Left forelimb (tissue), 1 donor: Measurements from ENCODE around the gene HMGA1.
"Not testable (repeated sequence)": the region's sequence is repeated elsewhere in the genome, so short reads cannot be mapped to it uniquely, and the experiment has no call there.

Experiments
- DNase-seq: peaks from one replicate; pipeline ENCODE4 v3.0.0-alpha.2; 2018; ENCODE audit warnings: low spot score

HMGA1 gene

DNA sequence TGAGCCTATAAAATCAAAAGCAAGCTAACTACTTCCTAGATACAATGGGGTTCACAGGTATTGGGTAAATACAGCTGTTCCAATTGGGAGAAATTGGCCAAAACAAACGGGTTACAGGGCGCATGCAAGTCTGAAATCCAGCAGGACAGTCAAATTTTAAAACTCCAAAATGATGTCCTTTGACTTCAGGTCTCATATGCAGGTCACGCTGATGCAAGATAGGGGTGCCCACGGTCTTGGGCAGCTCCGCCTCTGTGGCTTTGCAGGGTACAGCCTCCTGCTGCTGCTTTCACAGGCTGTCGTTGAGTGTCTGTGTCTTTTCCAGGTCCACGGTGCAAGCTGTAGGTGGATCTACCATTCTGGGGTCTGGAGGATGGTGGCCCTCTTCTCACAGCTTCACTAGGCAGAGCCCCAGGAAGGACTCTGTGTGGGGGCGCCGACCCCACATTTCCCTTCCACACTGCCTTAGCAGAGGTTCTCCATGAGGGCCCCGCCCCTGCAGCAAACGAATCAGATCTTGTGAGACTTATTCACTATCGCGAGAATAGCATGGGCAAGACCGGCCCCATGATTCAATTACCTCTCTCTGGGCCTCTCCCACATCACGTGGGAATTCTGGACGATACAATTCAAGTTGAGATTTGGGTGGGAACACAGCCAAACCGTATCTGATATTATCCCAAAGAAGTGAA is 24.0 kb downstream of the HMGA1 start:
- DNase-seq = no peak

DNA sequence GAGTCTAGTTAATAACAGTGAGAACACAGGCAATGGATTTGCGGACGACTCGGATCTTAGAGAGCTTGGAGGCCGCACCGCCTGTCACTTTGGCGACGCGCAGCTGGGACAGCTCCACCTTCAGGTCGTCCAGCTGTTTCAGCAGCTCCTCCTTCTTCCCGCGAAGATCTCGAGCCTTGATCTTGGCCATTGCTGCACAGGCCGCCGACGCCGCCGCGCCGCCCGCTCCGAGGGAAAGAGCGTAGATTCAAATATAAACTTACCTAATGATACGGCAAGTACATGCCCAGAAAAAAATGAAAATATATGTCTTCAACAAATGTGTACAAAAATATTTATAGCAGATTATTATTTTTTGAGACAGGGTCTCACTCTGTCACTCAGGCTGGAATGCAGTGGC is 26.8 kb downstream of the HMGA1 start:
- not testable (repeated sequence) for DNase-seq

- no peak for DNase-seq
Measured at GRCh38 chr6:34267746-34268145, 31.1 kb downstream of the HMGA1 start.

GRCh38 chr6:34269132-34269531 is 32.5 kb downstream of the HMGA1 start:
- DNase-seq = not testable (repeated sequence)

DNA sequence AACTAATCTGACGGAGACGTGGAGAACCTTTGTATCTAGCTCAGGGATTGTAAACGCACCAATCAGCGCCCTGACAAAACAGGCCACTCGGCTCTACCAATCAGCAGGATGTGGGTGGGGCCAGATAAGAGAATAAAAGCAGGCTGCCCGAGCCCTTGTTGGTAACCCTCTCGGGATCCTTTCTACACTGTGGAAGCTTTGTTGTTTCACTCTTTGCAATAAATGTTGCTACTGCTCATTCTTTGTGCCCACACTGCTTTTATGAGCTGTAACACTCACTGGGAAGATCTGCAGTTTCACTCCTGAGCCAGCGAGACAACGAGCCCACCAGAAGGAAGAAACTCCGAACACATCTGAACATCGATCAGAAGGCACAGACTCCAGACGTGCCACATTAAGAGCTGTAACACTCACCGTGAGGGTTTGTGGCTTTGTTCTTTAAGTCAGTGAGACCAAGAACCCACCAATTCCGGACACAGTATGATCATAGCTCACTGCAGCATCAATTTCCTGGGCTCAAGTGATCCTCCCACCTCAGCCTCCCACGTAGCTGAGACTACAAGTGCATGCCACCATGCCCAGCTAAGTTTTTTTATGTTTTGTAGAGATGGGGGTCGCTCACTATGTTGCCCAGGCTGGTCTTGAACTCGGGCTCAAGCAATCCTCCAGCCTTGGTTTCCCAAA is 33.1 kb downstream of the HMGA1 start:
- not testable (repeated sequence) for DNase-seq

DNA sequence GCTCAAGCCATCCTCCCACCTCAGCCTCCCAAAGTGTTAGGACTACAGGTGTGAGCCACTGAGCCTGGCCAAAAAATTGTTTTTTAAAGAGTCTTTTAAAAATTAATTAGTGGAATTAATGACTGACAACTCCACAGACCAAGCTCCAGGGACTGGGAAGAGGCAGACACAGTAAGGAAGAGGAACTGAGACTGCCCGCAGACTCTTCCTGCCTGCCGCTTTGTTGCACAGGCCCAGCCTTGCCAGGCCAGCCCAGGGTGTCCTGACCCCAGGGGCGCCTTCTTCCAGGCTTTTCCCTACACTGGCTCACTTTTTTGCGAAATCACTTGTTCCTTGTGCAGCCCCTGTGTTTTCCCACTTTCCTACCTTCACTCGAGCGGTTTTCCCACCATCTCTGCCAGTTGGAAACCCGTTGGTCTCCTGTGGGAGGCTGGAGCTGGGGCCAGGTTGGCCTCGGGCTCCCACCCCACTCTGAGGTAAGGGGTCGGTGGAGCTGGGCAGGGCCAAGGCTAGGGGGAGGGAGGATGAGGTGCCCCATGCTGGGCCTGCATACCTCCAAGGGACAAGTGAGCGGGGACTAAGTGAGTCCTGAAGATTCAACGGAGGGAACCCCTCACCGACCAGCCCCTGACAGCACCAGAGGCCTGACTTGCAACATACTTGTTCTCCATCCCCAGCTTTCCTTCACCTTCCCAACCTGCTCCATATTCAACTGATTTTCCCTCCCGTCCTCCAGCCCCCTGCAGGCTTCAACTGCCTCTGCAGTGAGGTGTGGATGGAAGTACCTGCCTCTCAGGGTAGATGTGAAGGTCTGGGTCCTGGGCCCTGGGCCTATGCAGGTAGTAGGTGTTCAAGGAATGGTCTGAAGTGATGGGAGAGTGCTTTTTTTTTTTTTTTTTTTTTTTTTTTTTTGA is 35.6 kb downstream of the HMGA1 start:
- no peak for DNase-seq

GRCh38 chr6:34273242-34273805 is 36.7 kb downstream of the HMGA1 start:
- DNase-seq = no peak

DNA sequence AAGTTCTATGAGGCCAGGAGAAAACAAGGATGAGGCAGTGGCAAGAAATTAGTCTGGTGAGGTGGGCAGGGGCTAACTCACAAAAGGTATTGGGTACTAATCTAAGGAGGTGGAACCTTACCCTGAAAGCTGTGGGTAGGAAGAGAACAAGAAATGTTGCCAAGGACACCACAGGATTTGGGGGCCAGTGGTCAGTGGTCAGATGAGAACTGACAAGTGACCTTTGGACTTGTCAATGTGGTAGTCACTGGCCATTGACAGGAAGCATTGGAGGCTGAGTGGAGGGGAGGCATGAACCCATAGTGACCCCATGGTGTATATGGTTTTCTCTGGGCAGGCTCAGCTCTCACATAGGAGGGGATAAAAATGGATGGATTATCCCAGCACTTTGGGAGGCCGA is 37.5 kb downstream of the HMGA1 start:
- no peak for DNase-seq

- no peak for DNase-seq
Measured at GRCh38 chr6:34275128-34275804, 38.6 kb downstream of the HMGA1 start.

DNA sequence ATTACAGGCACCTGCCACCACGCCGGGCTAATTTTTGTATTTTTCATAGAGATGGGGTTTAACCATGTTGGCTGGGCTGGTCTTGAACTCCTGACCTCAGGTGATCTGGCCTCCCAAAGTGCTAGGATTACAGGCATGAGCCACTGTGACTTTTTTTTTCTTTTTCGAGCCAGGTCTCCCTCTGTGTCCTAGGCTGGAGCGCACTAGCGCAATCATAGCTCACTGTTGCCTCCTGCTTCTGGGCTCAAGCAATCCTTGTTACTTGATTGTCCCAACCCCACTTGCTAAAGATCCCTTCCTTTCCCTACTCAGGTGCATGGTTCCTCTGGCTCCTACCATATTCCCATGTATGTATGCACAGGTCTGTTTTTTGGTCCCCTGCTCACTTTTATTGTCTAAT is 39.5 kb downstream of the HMGA1 start:
- DNase-seq = no peak

DNA sequence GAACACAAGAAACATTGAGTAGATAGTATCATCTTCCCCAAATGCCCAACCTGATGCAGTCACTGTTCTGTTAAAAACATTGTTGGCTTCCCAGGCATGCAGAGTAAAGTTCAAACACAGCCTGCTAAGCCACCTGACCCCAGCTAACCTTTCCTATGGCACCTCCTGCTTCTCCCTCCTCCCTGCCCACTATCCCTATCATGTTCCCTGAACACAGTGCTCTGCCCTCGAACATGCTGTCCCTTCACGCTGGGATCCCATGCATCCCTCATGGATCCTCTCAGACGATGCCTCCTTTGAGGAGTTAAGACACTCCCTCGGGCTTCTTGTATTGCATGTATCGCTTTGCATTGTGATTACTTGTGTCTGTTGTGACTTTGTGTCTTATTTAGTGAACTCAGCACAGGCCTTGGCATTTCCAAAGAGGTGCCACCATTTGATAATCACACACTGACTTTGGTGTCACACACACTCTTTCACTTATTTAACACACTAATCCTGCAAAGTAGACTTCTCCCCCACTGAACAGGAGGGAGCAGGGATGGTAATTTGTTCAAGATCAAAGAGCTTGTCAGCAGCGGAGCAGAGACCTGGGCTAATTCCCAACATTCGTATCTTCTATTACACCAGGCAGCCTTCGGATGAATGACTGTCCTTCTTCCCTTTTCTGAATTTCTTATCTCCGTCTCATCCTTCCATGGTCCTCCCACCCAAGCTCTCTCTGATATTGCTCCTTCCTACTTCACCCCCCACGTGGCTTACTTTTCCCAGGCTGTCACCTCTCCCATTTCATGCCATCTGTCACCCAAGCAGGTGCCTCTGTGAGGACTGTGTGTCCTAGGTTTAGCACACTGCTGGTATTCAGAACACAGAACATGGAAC is 40.4 kb downstream of the HMGA1 start:
- no peak for DNase-seq

DNA sequence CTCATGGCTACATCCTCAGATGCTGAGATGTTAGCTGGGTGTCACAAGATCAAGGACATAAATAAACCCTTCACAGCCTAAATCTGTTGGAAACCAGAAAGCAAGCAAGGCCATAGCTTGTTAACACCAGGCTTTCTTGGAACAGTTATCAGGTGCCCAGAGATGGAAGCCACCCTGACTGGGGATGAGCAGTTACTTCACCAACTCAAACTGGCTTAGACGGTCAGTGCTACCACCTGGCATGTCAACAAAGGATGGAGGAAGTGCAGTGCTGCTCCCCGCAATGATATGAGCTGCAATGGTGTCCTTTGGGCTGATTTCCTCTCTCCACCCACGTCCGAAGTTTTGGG is 41.1 kb downstream of the HMGA1 start:
- no peak for DNase-seq

DNA sequence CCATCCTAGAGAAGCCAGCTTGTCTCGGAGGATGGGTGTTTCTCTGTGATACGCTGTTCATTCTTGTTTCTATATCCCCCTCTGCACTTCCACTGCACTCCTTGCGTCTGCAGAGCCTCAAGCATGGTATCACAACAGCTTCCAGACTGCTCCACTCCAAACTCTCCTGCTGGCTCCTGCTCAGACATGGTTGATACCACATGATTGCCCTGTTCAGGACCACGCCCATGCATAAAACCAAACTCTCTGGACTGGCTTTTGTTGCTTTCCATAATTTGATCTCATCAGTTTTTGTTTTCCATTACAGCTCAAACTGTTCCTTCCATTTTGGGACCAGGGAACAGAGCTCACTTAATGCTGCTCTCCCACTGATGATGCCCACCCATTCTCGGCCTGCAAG is 42.2 kb downstream of the HMGA1 start:
- DNase-seq = no peak

GRCh38 chr6:34280216-34280615 is 43.5 kb downstream of the HMGA1 start:
- no peak for DNase-seq

GRCh38 chr6:34281702-34282334 is 45.1 kb downstream of the HMGA1 start:
- no peak for DNase-seq

DNA sequence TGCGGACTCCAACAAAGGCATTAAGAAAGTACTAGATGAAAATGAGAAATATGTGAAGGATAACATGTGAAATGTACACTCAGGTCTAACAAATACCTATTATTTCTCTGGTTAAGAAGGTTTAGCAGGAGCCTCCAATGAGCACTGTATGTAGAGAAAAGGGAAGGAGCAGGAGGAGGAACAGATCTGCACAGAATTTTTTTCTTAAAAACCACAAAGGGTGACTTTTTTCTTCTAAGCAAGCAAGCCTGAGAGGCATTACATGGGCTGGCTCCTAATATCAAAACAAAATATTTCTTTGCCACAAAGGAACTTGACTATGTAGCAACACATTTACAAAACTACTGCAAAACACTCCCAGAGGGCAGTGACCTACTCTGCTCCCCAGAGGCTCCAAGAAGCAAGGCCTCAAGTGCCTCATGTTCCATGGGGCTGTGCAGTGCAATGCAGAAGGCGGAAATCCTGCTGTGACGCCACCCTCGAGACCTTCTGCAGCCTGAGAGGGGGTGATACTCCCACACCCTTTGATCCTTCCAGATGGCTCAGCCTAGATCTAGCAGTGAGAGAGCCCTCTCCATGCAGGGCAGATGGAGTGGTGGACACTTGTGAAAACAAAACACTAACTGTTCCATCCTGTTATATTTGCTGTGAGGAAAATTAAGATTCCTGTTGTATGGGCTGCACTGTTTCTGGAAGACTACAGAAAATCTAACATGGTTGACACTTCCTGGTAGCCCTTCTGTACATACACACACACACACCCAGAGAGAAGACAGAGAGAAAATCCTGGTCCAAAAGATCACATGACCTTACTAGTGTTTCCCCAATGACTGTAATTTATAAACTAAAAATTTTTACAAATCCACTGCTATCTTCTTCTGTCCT is 48.1 kb downstream of the HMGA1 start:
- no peak for DNase-seq

DNA sequence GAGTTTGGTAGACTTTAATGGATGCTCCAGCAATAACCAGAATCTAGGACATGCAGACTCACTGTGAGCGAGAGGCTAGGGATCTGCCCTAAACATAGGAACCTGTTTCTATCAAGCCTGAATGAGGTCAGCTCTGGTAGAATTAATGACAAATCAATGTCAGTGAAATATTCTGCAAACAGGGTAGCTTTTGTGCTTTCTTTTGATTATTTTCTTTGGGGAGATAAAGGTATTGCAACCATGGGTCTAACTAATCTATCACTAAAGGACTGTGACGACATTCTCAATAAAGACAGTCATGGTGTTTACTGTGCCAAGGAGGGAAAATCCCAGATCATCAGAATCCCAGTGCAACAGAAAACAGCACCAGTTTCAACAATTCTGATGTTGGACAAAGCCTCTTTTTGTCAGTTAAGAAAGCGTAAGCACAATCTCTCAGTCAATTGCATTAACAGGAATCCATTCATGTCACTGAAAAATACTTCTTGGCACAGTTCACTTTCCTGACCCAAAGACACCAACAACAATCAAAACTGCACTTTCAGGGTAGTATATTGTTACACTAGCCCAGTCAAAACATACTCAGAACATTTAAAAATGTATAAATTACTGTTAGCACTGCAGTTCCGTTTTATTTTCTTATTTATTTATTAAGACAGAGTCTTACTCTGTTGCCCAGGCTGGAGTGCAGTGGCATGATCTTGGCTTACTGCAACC is 48.9 kb downstream of the HMGA1 start:
- no peak for DNase-seq

DNA sequence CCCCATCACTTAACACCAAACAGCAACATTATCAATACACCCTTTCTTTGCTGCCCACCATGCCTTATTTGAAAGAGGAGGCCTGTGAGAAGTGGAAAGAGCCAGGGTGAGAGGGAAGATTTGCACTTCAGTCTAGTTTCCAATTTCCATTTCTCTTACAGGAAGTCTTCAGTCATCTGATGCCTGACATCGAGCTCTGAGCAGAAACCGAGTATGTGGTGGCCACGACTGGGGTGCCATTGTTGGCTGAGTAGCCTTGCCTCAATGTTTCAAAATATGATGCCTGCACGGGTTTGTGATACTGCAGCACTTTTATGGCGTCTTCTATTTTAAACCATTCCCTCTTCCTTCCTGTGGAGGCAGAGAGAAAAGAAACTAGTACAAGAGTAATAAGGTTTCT is 51.9 kb downstream of the HMGA1 start:
- no peak for DNase-seq

DNA sequence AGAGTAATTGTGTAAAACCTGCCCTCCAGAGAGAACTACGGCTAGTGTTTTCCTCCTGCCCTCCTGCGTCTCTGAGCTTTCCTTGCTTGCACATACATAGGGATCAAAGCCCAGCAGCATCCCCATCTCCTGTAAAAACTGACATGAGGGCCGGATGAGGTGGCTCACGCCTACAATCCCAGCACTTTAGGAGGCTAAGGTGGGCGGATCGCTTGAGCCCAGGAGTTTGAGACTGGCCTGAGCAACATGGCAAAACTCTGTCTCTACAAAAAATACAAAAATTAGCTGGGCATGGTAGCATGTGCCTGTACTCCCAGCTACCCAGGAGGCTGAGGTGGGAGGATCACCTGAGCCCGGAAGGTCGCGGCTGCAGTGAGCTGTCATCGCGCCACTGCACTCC is 52.5 kb downstream of the HMGA1 start:
- no peak for DNase-seq
